HEK293 (cell line): ENCODE data around the gene KCNMA1.

Experiments used
- CTCF ChIA-PET: fragments of 350-600 bp; formaldehyde crosslinking; extraction: SDS; loops from one replicate; lab custom pipeline; 2021; ENCODE audit warnings: antibody characterized with exemption; lab: Yijun Ruan, JAX
- POLR2A ChIA-PET: fragments of 300-600 bp; formaldehyde crosslinking; extraction: SDS; loops from one replicate; lab custom pipeline; 2020; ENCODE audit warnings: antibody characterized with exemption, inconsistent platforms; lab: Yijun Ruan, JAX
- H3K27ac ChIP-seq: fragments of 200-500 bp; sonication (Bioruptor generic); 2 replicates; pipeline ENCODE4 v1.5.1; 2014; ENCODE audit warnings: low read depth, low read length, control low read depth, inconsistent platforms; ENCODE audit errors: extremely low read depth
- H3K36me3 ChIP-seq, 2 experiments: fragments of 200-500 bp in 1 of 2; sonication (Bioruptor generic) in 1 of 2; 1 replicate in 1 of 2; 2 replicates in 1 of 2; pipeline ENCODE4 v1.5.1; 2014 to 2017; ENCODE audit warnings: inconsistent platforms in 2 of 2, low read length in 2 of 2; ENCODE audit not compliant: control insufficient read depth in 2 of 2, insufficient read depth in 1 of 2
- H3K4me1 ChIP-seq: fragments of 200-500 bp; sonication (Bioruptor generic); 2 replicates; pipeline ENCODE4 v1.5.1; 2014; ENCODE audit warnings: mild to moderate bottlenecking, low read length, inconsistent platforms; ENCODE audit not compliant: control insufficient read depth, insufficient read depth
- H3K4me3 ChIP-seq: 2 replicates; pipeline ENCODE4 v1.5.1; 2011; ENCODE audit warnings: low read depth, mild to moderate bottlenecking, control low read depth, low read length, moderate library complexity
- H3K9me3 ChIP-seq: fragments of 200-500 bp; sonication (Bioruptor generic); 2 replicates; pipeline ENCODE4 v1.5.1; 2014; ENCODE audit warnings: low read depth, low read length, inconsistent platforms; ENCODE audit not compliant: control insufficient read depth, insufficient read depth
- ATF2 ChIP-seq: fragments of 450-650 bp; formaldehyde crosslinking; IDR thresholded peaks from 2 replicates; pipeline ENCODE4 v1.5.1; 2016; ENCODE audit warnings: missing biosample characterization, missing genetic modification characterization, low read depth
- GFI1B ChIP-seq: fragments of 450-650 bp; formaldehyde crosslinking; IDR thresholded peaks from 2 replicates; pipeline ENCODE4 v1.5.1; 2016; ENCODE audit warnings: missing biosample characterization, missing genetic modification characterization
- GLI2 ChIP-seq: fragments of 450-650 bp; formaldehyde crosslinking; IDR thresholded peaks from 2 replicates; pipeline ENCODE4; 2017; ENCODE audit warnings: missing biosample characterization, missing genetic modification characterization, low read depth, borderline replicate concordance
- GLI4 ChIP-seq: fragments of 450-650 bp; formaldehyde crosslinking; IDR thresholded peaks from 2 replicates; pipeline ENCODE4 v1.5.1; 2016; ENCODE audit warnings: missing biosample characterization, missing genetic modification characterization
- GLIS1 ChIP-seq: fragments of 450-650 bp; formaldehyde crosslinking; IDR thresholded peaks from 2 replicates; pipeline ENCODE4 v1.5.1; 2016; ENCODE audit warnings: missing biosample characterization, missing genetic modification characterization
- HOXA7 ChIP-seq: sonication (generic); formaldehyde crosslinking; IDR thresholded peaks from 2 replicates; pipeline ENCODE4 v1.8.1; 2022; ENCODE audit warnings: missing genetic modification reagents, borderline replicate concordance
- KLF8 ChIP-seq: fragments of 450-650 bp; formaldehyde crosslinking; IDR thresholded peaks from 2 replicates; pipeline ENCODE4 v1.5.1; 2016; ENCODE audit warnings: missing biosample characterization, missing genetic modification characterization
- MZF1 ChIP-seq: fragments of 450-650 bp; formaldehyde crosslinking; IDR thresholded peaks from 2 replicates; pipeline ENCODE4 v1.5.1; 2017; ENCODE audit warnings: missing biosample characterization, missing genetic modification characterization, borderline replicate concordance
- PRDM6 ChIP-seq: fragments of 450-650 bp; formaldehyde crosslinking; IDR thresholded peaks from 2 replicates; pipeline ENCODE4 v1.5.1; 2017; ENCODE audit warnings: missing biosample characterization, missing genetic modification characterization
- TRIM28 ChIP-seq: IDR thresholded peaks from 2 replicates; pipeline ENCODE4 v1.6.1; 2011; ENCODE audit warnings: low read length, control low read depth, borderline replicate concordance
- WT1 ChIP-seq: fragments of 450-650 bp; formaldehyde crosslinking; IDR thresholded peaks from 2 replicates; pipeline ENCODE4 v1.5.1; 2016; ENCODE audit warnings: missing biosample characterization, missing genetic modification characterization
- YY1 ChIP-seq: fragments of 450-650 bp; formaldehyde crosslinking; IDR thresholded peaks from 2 replicates; pipeline ENCODE4 v1.5.1; 2018; ENCODE audit warnings: missing biosample characterization, missing genetic modification characterization
- ZBTB48 ChIP-seq: fragments of 450-650 bp; formaldehyde crosslinking; IDR thresholded peaks from 2 replicates; pipeline ENCODE4 v1.5.1; 2016; ENCODE audit warnings: missing biosample characterization, missing genetic modification characterization
- ZEB2 ChIP-seq: fragments of 450-650 bp; formaldehyde crosslinking; IDR thresholded peaks from 2 replicates; pipeline ENCODE4 v1.5.1; 2016; ENCODE audit warnings: missing biosample characterization, missing genetic modification characterization
- ZNF175 ChIP-seq: fragments of 450-650 bp; formaldehyde crosslinking; IDR thresholded peaks from 2 replicates; pipeline ENCODE4 v1.5.1; 2016; ENCODE audit warnings: missing biosample characterization, missing genetic modification characterization
- ZNF266 ChIP-seq: fragments of 450-650 bp; formaldehyde crosslinking; IDR thresholded peaks from 2 replicates; pipeline ENCODE4 v1.5.1; 2016; ENCODE audit warnings: missing biosample characterization, missing genetic modification characterization, low read depth
- ZNF398 ChIP-seq: fragments of 450-650 bp; formaldehyde crosslinking; IDR thresholded peaks from 2 replicates; pipeline ENCODE4 v1.5.1; 2017; ENCODE audit warnings: missing biosample characterization, missing genetic modification characterization
- ZNF416 ChIP-seq: fragments of 450-650 bp; formaldehyde crosslinking; IDR thresholded peaks from 2 replicates; pipeline ENCODE4 v1.5.1; 2016; ENCODE audit warnings: missing biosample characterization, missing genetic modification characterization
- ZNF473 ChIP-seq: fragments of 450-650 bp; formaldehyde crosslinking; IDR thresholded peaks from 2 replicates; pipeline ENCODE4 v1.5.1; 2017; ENCODE audit warnings: missing biosample characterization, missing genetic modification characterization
- ZNF510 ChIP-seq: fragments of 450-650 bp; formaldehyde crosslinking; IDR thresholded peaks from 2 replicates; pipeline ENCODE4 v1.5.1; 2018; ENCODE audit warnings: mild to moderate bottlenecking, missing genetic modification characterization, missing biosample characterization; ENCODE audit not compliant: insufficient replicate concordance
- ZNF549 ChIP-seq: fragments of 450-650 bp; IDR thresholded peaks from 2 replicates; pipeline ENCODE4 v1.5.1; 2018; ENCODE audit warnings: missing biosample characterization, missing genetic modification characterization, mild to moderate bottlenecking, inconsistent platforms, moderate library complexity
- ZNF561 ChIP-seq: fragments of 450-650 bp; IDR thresholded peaks from 2 replicates; pipeline ENCODE4 v1.5.1; 2018; ENCODE audit warnings: missing biosample characterization, missing genetic modification characterization, borderline replicate concordance
- ZNF596 ChIP-seq: fragments of 450-650 bp; IDR thresholded peaks from 2 replicates; pipeline ENCODE4 v1.5.0; 2018; ENCODE audit warnings: missing biosample characterization, mild to moderate bottlenecking, missing genetic modification characterization, moderate library complexity
- ZNF600 ChIP-seq: fragments of 450-650 bp; formaldehyde crosslinking; IDR thresholded peaks from 2 replicates; pipeline ENCODE4 v1.5.1; 2016; ENCODE audit warnings: missing biosample characterization, missing genetic modification characterization
- ZSCAN16 ChIP-seq: fragments of 450-650 bp; formaldehyde crosslinking; IDR thresholded peaks from 2 replicates; pipeline ENCODE4 v1.5.1; 2016; ENCODE audit warnings: missing biosample characterization, missing genetic modification characterization
- ZSCAN30 ChIP-seq: fragments of 450-650 bp; IDR thresholded peaks from 2 replicates; pipeline ENCODE4 v1.5.1; 2018; ENCODE audit warnings: missing biosample characterization, mild to moderate bottlenecking, missing genetic modification characterization, moderate library complexity
- ZXDB ChIP-seq: fragments of 450-650 bp; formaldehyde crosslinking; IDR thresholded peaks from 2 replicates; pipeline ENCODE4 v1.5.1; 2016; ENCODE audit warnings: missing biosample characterization, missing genetic modification characterization
- TF ChIP-seq, protein P1 (sequence below): fragments of 450-650 bp; formaldehyde crosslinking; IDR thresholded peaks from 2 replicates; pipeline ENCODE4 v1.5.1; 2016; ENCODE audit warnings: missing biosample characterization, missing genetic modification characterization
- TF ChIP-seq, protein P2 (sequence below): fragments of 450-650 bp; formaldehyde crosslinking; IDR thresholded peaks from 2 replicates; pipeline ENCODE4 v1.5.1; 2017; ENCODE audit warnings: missing biosample characterization, missing genetic modification characterization

KCNMA1 gene

DNA sequence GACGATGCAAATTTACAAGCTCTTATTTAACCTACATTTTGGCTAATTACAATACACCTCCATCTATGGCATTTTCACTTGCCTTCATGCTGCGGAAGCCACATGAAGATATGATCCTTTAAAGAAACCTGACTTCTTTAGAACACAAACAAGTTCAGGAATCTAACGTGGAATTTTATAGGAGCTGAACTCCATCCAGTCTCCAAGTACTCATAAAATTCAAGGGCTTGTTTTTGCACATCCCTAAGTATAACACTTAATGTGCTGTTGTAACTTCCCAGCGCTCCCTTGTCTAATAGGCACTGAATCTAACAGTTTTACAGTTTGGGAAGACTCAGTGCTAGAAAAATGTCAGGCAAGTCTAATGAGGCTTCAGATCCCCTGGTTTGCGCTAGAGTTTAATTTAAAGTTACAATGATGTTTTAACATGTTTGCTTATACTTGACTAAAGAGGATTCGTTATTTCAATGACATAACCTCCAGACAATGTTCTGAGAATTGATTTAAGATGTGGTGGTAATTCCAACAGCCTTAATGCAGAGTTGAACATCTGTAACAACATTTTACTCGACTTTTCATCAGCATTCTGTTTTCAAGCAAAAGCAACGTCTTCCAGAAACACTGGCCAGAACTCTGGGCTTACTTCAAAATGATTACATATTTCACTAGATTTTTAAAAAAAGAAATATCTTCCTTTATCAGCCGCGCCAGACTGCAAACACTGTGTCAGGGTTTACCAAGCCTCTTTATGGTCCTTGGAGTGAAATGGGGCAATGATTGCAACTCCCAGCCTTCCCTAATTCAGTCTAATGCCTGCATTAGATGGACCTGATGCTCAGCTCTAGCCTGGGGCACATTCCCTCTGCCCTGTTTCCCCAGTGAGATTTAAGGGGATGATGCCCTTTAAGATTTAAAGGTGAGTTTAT, 664.3 kb downstream of the KCNMA1 start:
- Histone ChIP-seq H3K4me3 (no peak overlapping the region), H3K4me1 (peaks cover 16% of the 10 kb centered on the region), H3K36me3 (no peaks in the 10 kb centered on the region), H3K27ac (no peak overlapping the region), H3K9me3 (no peaks in the 10 kb centered on the region)
- CTCF ChIA-PET = interaction anchor here (0.7 to 1.3 kb wide), 2 partner anchors 10 to 11 kb away, joined by 3 to 4 read pairs; no protein-coding TSS in a partner anchor
- POLR2A ChIA-PET = no interaction called here
- TF ChIP-seq GLI4 (no peak), GLIS1 (tag by site-specific recombination) (peak; percentile 44; the same call in 1 of the 2 replicates), ZNF561 (tag by site-specific recombination) (0 out of 2 replicates have a peak, but pooled peaks have one; percentile 28), ZBTB48 (tag by site-specific recombination) (peak; percentile 57; the same call in 1 of the 2 replicates), KLF8 (no peak), ZNF416 (tag by site-specific recombination) (no peak), PRDM6 (peak; percentile 69), ZNF600 (tag by site-specific recombination) (no peak), ZSCAN16 (tag by site-specific recombination) (peak; percentile 97), ZNF398 (tag by site-specific recombination) (no peak), ZNF266 (no peak), ZSCAN30 (0 out of 2 replicates have a peak, but pooled peaks have one; percentile 40), MZF1 (tag by site-specific recombination) (peak; percentile 68; the same call in 1 of the 2 replicates), YY1 (no peak), ZNF175 (tag by site-specific recombination) (no peak), ZXDB (tag by site-specific recombination) (no peak), ZNF510 (no peak), ATF2 (tag by site-specific recombination) (peak; percentile 4; the same call in 1 of the 2 replicates), WT1 (tag by site-specific recombination) (no peak), ZNF549 (no peak), TRIM28 (0 out of 2 replicates have a peak, but pooled peaks have one; percentile 57), HOXA7 (no peak), ZNF596 (tag by site-specific recombination) (no peak), ZEB2 (no peak), GLI2 (no peak), GFI1B (tag by site-specific recombination) (no peak), ZNF473 (tag by site-specific recombination) (no peak)
- TF ChIP-seq, protein P1, sequence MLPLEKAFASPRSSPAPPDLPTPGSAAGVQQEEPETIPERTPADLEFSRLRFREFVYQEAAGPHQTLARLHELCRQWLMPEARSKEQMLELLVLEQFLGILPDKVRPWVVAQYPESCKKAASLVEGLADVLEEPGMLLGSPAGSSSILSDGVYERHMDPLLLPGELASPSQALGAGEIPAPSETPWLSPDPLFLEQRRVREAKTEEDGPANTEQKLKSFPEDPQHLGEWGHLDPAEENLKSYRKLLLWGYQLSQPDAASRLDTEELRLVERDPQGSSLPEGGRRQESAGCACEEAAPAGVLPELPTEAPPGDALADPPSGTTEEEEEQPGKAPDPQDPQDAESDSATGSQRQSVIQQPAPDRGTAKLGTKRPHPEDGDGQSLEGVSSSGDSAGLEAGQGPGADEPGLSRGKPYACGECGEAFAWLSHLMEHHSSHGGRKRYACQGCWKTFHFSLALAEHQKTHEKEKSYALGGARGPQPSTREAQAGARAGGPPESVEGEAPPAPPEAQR (tag by site-specific recombination) = no peak
- TF ChIP-seq, protein P2, sequence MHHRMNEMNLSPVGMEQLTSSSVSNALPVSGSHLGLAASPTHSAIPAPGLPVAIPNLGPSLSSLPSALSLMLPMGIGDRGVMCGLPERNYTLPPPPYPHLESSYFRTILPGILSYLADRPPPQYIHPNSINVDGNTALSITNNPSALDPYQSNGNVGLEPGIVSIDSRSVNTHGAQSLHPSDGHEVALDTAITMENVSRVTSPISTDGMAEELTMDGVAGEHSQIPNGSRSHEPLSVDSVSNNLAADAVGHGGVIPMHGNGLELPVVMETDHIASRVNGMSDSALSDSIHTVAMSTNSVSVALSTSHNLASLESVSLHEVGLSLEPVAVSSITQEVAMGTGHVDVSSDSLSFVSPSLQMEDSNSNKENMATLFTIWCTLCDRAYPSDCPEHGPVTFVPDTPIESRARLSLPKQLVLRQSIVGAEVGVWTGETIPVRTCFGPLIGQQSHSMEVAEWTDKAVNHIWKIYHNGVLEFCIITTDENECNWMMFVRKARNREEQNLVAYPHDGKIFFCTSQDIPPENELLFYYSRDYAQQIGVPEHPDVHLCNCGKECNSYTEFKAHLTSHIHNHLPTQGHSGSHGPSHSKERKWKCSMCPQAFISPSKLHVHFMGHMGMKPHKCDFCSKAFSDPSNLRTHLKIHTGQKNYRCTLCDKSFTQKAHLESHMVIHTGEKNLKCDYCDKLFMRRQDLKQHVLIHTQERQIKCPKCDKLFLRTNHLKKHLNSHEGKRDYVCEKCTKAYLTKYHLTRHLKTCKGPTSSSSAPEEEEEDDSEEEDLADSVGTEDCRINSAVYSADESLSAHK (tag by site-specific recombination) = peak; percentile 36; the same call in 1 of the 2 replicates
